NCI-H2227 treated with DMSO at 0.1 percent for 48 hours (cell line): ENCODE results near the gene GALNS.

Experiments
- DNase-seq: peaks from one replicate; lab custom pipeline; 2025; lab: John Stamatoyannopoulos, UW

The GALNS gene

GRCh38 chr16:88875703-88876234, 19.0 kb upstream of the GALNS start:
- no peak for DNase-seq

- DNase-seq: no peak
Measured at GRCh38 chr16:88874938-88875599, 18.3 kb upstream of the GALNS start.

- DNase-seq: no peak
Measured at GRCh38 chr16:88872650-88873331, 16.0 kb upstream of the GALNS start.

- DNase-seq: no peak
Measured at GRCh38 chr16:88871730-88872416, 15.1 kb upstream of the GALNS start.

DNA sequence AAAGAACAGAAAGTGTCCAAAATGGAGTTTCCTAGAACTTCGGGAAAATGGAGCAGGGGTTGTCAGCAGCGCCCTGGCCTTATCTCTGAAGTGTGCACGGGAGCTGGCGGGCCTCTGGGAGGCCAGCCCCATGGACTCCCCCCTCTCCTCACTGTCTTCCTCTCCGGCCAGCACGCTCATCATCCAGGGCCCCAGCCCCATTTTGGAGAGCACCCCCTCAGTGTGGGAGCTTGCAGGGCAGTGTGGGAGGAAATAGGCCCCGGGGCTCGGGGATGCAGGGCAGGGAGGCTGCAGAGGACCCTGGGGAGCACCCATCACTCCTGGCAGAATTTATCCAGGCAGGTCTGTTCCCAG, 14.6 kb upstream of the GALNS start:
- DNase-seq: no peak

DNA sequence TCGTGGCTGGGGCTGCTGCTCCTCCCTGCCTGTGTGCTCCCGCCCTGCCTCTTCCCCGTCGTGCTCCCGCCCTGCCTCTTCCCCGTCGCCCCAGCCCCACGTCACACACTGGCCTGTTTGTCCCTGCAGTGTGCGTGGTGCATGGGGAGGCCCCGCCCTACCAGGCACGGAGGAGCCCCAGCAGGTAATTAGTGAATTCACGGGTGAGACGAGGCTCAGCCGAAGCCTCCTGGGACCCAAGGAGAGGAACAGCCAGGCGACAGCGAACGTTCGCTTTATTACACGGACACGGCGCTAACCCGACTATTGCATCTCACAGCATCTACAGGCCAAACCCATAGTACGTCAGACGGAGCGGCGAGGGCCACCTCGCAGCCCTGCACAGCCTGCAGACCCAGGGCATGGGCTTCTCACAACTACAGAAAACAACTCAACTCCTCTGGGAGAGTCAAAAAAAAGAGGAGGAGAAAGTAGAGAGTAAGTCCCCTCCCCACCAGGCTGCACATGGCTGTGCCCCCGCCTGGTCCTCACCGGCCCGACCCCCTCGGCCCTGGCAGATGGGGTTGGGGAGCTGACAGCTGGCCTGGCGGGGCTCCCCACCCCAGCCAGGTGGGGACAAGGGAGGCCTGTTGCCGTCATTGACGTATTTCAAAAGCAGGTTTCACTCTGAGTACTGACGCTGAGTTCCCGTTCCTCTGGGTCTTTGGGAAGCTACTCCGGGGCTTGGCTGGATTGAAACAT, 14.0 kb upstream of the GALNS start:
- DNase-seq: no peak

- DNase-seq: no peak
Measured at GRCh38 chr16:88869673-88869980, 12.9 kb upstream of the GALNS start.

DNA sequence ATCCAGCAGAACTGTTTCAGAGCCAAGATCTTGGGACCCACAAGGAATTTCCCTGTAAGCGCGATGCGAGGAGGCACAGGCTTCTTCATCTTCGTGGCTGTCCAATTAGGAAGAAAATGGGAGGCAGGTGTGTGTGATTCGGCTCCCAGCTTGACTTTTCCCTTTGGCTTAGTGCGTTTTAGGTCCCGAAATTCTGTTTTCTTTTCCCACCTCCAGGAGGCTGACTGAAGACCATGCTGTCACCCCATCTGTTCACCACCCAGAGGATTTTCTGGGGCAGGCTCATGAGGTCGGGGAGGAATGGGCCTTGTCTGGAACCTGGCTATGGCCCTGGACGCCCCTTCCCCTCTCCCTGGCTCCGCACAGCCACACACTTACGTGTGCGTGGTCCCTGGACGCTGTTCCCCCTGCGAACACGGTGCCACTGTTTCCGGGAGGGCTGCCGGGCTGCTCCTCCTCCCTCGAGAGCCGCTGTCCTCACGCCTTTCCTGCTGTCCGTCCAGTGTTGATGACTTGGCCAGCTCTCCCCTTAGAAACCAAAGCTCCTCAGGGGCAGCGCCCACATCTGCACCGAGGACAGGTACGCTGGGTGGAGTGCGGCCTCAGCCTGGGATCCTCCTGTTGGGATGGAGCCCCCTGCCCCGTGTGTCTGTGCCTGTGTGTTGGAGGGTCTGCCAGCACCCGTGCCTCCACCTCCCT, 12.4 kb upstream of the GALNS start:
- no peak for DNase-seq

DNA sequence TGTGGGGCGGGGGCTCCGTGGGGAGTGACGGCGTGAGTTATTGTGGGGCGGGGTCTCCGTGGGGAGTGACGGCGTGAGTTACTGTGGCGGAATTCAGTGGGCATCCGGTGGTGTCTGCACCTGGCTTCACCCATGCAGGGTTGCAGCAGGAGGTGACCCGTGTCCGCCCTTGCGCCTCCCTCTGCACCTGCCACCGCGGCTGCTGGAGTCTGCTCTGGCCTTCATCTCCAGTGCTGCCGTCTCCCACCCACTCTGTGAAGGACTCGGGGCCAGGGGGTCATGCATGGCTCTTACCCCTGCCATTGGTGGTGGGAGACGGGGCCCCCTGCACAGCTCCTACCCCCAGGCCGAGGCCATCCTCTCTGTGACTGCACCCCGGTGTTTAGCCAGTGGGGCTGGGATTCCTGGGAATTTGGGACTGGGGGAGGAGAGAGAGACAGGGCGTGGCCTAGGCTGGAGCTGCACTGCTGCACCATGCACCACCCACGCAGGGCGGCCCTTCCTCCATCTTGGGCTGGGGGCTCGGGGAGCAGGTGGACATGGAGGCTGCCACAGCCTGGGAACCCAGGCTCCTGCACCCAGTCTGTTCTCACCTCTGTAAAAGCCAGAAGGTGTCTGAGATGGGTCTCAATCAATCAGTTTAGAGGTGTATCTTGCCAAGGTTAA, 11.0 kb upstream of the GALNS start:
- no peak for DNase-seq

GRCh38 chr16:88866151-88866920, 9.6 kb upstream of the GALNS start, which contains the start of gene PABPN1L:
TSS of gene PABPN1L (minus strand) at chr16:88866660. CDS start at chr16:88866606, 54 bp downstream.
- DNase-seq: no peak

DNA sequence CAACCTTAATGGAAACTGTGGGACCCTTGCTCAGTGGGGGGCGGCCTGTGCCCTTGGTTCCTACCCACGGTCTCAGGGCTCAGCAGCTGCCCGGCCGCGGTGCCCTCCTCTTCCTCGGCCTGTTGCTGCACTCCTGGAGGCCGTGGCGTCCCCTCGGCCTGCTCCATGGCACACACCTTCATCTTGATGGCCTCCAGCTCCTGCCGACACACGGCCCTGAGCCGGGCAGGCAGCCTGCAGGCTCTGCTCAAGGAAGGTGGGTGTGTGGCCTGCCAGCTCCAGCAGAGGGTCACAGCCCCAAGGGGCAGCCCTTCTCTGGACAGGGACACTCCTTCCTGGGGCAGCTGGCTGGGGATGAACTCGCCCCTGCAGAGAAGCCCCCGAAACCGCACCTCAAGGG, 9.0 kb upstream of the GALNS start:
- DNase-seq: no peak

- DNase-seq: no peak
Measured at GRCh38 chr16:88865310-88865709, 8.6 kb upstream of the GALNS start.

- no peak for DNase-seq
Measured at GRCh38 chr16:88864521-88864920, 7.8 kb upstream of the GALNS start.

GRCh38 chr16:88864099-88864498, 7.4 kb upstream of the GALNS start:
- DNase-seq: no peak

- DNase-seq: no peak
Measured at GRCh38 chr16:88863426-88863825, 6.7 kb upstream of the GALNS start.

DNA sequence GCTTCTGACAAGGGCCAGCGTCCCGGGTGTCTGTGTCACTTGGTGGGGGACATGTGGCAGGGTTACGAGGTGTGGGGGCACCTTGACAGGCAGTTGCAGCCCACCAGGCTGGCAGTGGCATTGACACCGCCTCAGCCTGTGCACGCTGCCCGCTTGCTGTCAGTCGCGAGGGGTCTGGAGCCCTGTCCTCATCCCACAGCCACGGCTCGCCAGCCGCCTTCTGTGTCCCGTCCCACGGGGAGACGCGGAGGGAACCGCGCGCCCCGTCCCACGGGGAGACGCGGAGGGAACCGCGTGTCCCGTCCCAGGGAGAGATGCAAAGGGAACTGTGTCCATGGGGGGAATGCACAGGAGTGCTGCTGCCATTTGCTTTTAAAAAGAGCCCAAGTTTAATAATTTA, 6.2 kb upstream of the GALNS start:
- DNase-seq: no peak

DNA sequence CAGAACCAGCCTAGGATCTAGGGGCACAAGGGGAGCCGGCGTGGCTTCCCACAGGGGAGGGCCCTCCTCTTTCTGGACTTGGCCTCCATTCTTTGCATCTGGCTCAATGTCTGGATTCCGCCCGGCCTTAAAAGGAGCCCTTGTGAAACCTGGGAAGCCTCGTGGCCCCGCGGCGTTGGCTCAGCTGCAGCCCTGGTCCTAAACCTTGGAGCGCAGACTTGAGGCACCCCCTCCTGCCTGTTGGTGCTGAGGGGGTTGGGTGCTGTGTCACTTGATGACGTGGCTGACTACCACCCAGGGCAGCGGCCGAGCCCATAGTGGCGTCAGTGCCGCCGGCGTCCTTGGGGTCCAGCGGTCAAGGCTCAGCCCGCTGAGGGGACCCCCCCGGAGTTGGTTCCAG, 4.6 kb upstream of the GALNS start:
- DNase-seq: no peak

DNA sequence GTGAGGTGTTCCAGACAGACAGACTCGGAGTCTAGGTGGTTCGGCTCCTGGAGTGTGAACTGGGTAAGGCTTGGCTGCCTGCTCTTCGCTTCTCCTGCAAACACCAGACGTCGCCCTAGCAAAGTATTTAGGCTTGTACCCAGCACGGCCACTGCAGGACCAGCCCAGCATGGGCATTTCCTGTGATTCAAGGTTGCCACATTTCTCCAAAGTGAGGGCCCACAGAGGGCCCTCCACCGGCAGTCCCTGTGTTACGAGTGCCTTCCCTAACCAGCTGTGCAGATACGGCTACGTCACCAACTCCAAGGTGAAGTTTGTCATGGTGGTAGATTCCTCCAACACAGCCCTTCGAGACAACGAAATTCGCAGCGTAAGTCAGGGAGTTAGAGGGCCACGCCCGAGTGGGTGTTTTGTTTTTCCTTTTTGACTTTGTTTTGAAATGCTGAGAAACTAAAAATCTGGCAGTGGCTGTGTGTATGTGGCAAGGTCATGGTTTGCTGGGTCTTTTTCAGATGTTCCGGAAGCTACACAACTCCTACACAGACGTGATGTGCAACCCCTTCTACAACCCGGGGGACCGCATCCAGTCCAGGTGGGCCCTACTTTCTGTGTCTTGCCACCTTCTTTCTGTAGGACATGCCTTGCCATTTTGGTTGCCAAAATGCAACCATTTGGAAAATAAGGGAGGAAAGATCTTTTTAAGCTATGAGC, 2.8 kb upstream of the GALNS start:
- no peak for DNase-seq

DNA sequence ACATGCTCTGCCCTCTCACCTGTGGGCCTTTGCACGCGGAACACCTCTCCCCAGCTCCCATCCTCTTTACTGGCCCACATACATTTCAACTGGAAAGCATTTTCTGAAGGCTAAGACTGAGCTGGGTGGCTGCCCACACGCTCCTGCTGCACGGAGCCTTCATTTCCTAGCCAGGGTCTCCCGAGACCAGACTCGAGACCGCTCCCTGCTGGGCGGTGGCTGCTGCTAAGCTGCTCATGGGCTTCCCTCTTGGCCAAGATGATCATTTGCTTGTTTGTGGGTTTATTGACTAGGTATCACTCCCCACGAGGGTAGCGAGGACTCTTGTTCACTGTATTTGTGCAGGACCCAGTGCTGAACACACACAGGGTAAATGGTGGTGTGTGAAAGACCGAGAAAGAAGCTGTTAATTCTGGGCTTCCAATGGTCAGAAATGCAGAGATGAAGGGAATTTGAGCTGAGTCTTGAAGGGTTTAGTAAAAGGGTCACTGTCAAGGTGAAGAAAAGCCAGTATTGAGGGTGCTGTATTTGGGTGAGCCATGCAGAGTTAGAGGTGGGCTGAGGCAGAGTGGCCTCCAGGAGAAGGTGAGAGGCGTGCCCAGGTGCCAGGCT, 1.1 kb upstream of the GALNS start:
- DNase-seq: peak; percentile 7
